Endothelial cell of umbilical vein (primary cell): ENCODE results near the gene SEMA4G. TPM values are rescaled to one million over a fixed set of nuclear protein-coding genes. Genes with fewer than 3 reads are reported as not detected.
A peak's percentile ranks its signal among the peaks of the same experiment; 100 is the strongest.

ENCODE experiments used
- BruUV-seq: library from RNA; stranded (reverse); fragments of 400-500 nt; replicated peaks from 2 replicates; lab custom pipeline; 2021; lab: Mats Ljungman, UMichigan
- CTCF ChIA-PET: fragments of 300-600, 350-600 bp; sonication (Branson Sonifier 250); formaldehyde crosslinking; loops from one replicate; lab custom pipeline; 2021; ENCODE audit warnings: antibody characterized with exemption, inconsistent platforms; lab: Charles Lee
- POLR2A ChIA-PET: fragments of 300-600, 350-600 bp; sonication (Branson Sonifier 250); formaldehyde crosslinking; loops from one replicate; lab custom pipeline; 2021; ENCODE audit warnings: antibody characterized with exemption, inconsistent platforms; lab: Charles Lee
- DNase-seq: peaks from one replicate; pipeline ENCODE4 v3.0.0-alpha.2; 2011; ENCODE audit warnings: low read depth, low spot score
- FAIRE-seq: peaks from 2 replicates; lab custom pipeline; 2011; peaks lifted over from hg19 to GRCh38; lab: Jason Lieb, UNC
- H2AFZ ChIP-seq: 2 replicates; pipeline ENCODE4 v1.6.0; 2012; ENCODE audit warnings: low read depth, low read length, control low read depth, inconsistent platforms
- H3K27ac ChIP-seq: 2 replicates; pipeline ENCODE4 v1.5.1; 2011; ENCODE audit warnings: low read depth, mild to moderate bottlenecking, control low read depth, low read length, moderate library complexity; ENCODE audit not compliant: insufficient read depth
- H3K27me3 ChIP-seq, 2 experiments: 2 replicates each; pipeline versions ENCODE4 v1.6.0 to v1.6.1; 2011; ENCODE audit warnings: low read length in 2 of 2, mixed read lengths in 1 of 2; ENCODE audit not compliant: control insufficient read depth in 2 of 2, insufficient read depth in 2 of 2
- H3K36me3 ChIP-seq, 2 experiments: 2 replicates in 1 of 2; 3 replicates in 1 of 2; pipeline ENCODE4 v1.5.1; 2011; ENCODE audit warnings: low read length in 2 of 2, mild to moderate bottlenecking in 1 of 2, moderate library complexity in 1 of 2; ENCODE audit not compliant: control insufficient read depth in 2 of 2, insufficient read depth in 2 of 2; ENCODE audit errors: extremely low read depth in 1 of 2
- H3K4me1 ChIP-seq: 3 replicates; pipeline ENCODE4 v1.5.1; 2011; ENCODE audit warnings: mild to moderate bottlenecking, low read length; ENCODE audit not compliant: control insufficient read depth, insufficient read depth; ENCODE audit errors: extremely low read depth
- H3K4me2 ChIP-seq: 2 replicates; pipeline ENCODE4 v1.6.1; 2011; ENCODE audit warnings: low read length, control low read depth, mixed read lengths; ENCODE audit not compliant: insufficient read depth
- H3K4me3 ChIP-seq, 3 experiments: fragments of 200-600 bp in 1 of 3; sonication (generic), shearing (Covaris generic) in 1 of 3; replicated peaks in 1 of 3; 2 replicates each; pipeline ENCODE4 v1.5.1; 2011 to 2016; ENCODE audit warnings: control low read depth in 3 of 3, low read length in 3 of 3, mild to moderate bottlenecking in 2 of 3, inconsistent platforms in 1 of 3, low read depth in 1 of 3, moderate library complexity in 1 of 3; ENCODE audit not compliant: insufficient read depth in 1 of 3
- H3K79me2 ChIP-seq: 2 replicates; pipeline ENCODE4 v1.6.0; 2012; ENCODE audit warnings: low read length, inconsistent platforms; ENCODE audit not compliant: control insufficient read depth, insufficient read depth
- H3K9ac ChIP-seq: replicated peaks from 2 replicates; pipeline ENCODE3; 2011; ENCODE audit warnings: low read length, control low read depth; ENCODE audit not compliant: insufficient read depth; ENCODE audit errors: extremely low read depth
- H3K9me1 ChIP-seq: replicated peaks from 3 replicates; pipeline ENCODE4 v1.6.0; 2011; ENCODE audit warnings: mild to moderate bottlenecking, low read length; ENCODE audit not compliant: control insufficient read depth, insufficient read depth; ENCODE audit errors: extremely low read depth
- H3K9me3 ChIP-seq: replicated peaks from 2 replicates; pipeline ENCODE4 v1.5.1; 2012; ENCODE audit warnings: low read length, inconsistent platforms; ENCODE audit not compliant: control insufficient read depth, insufficient read depth
- H4K20me1 ChIP-seq: replicated peaks from 2 replicates; pipeline ENCODE3; 2011; ENCODE audit warnings: mild to moderate bottlenecking, low read length; ENCODE audit not compliant: control insufficient read depth, insufficient read depth; ENCODE audit errors: extremely low read depth
- CTCF ChIP-seq, 2 donors: IDR thresholded peaks; 1 replicate in 1 of 2; 2 replicates in 1 of 2; pipeline ENCODE4 v1.5.1; 2011; ENCODE audit warnings: low read length in 2 of 2, mild to moderate bottlenecking in 2 of 2, moderate library complexity in 2 of 2, control low read depth in 1 of 2, inconsistent platforms in 1 of 2, low read depth in 1 of 2; ENCODE audit not compliant: insufficient read depth in 1 of 2; ENCODE audit errors: extremely low read depth in 1 of 2
- EZH2 ChIP-seq: IDR thresholded peaks from 2 replicates; pipeline ENCODE4 v1.6.1; 2012; ENCODE audit warnings: borderline replicate concordance, low read depth, mild to moderate bottlenecking, moderate library complexity, low read length, inconsistent platforms; ENCODE audit not compliant: severe bottlenecking
- JUN ChIP-seq: IDR thresholded peaks from 2 replicates; pipeline ENCODE4 v1.6.1; 2011; ENCODE audit warnings: borderline replicate concordance, low read depth; ENCODE audit not compliant: insufficient read length, insufficient read depth
- MYC ChIP-seq: IDR thresholded peaks from one replicate; pipeline ENCODE4 v1.6.1; 2011; ENCODE audit warnings: mild to moderate bottlenecking, low read depth, low read length
- POLR2A ChIP-seq: IDR thresholded peaks from 2 replicates; pipeline ENCODE4 v1.6.1; 2012; ENCODE audit warnings: low read depth, mild to moderate bottlenecking, control low read depth, low read length
- POLR2AphosphoS5 ChIP-seq: IDR thresholded peaks from 2 replicates; pipeline ENCODE4 v1.6.1; 2012; ENCODE audit warnings: low read depth, mild to moderate bottlenecking, control low read depth, low read length, moderate library complexity; ENCODE audit not compliant: insufficient read depth
- dilution Hi-C: fragments of 300-500 bp; cut with MboI; formaldehyde crosslinking; loops from one replicate; pipeline ENCODE4 v1.15.0; 2019; ENCODE audit warnings: low sequenced_read_pairs; ENCODE audit not compliant: extremely low pct_ligation_motif_present
- intact Hi-C: fragments of 100-400 bp; cut with micrococcal nuclease; formaldehyde crosslinking; loops from one replicate; pipeline ENCODE4 v1.10.0; 2022
- polyA plus RNA-seq, 4 experiments: library from polyadenylated mRNA; depleted of rRNA in 3 of 4; stranded (reverse) in 3 of 4; unstranded in 1 of 4; fragments of >200 nt; gene quantifications; 2 replicates each; pipeline versions ENCODE4 v1.2.1 to v1.2.3, GENCODE V29; 2011 to 2012; ENCODE audit warnings: missing spikeins in 1 of 4
- total RNA-seq: library from RNA; stranded (reverse); gene quantifications from 2 replicates; pipeline ENCODE4 v1.2.3, GENCODE V29; 2021

Gene SEMA4G
- total and polyA plus RNA-seq, 2 donors (not counting 3 experiments of a cell fraction or from before 2014, with no cell fraction given): 6.0 to 10.4 TPM

GRCh38 chr10:100996678-100997359 lies 27.5 kb downstream of the SEMA4G start:
- Histone ChIP-seq H4K20me1 (no peaks in the 10 kb centered on the region), H3K9me3 (no peaks in the 10 kb centered on the region), H3K27ac (no peak overlapping the region), H3K4me2 (peak overlapping the region; percentile 6), H2AFZ (peak overlapping the region; percentile 87), H3K36me3 (peaks cover 2 to 3% of the 10 kb centered on the region in 2 experiments), H3K27me3 (no peaks in the 10 kb centered on the region), H3K9me1 (no peaks in the 10 kb centered on the region), H3K9ac (peak overlapping the region; percentile 28), H3K4me1 (peaks cover 29% of the 10 kb centered on the region), H3K4me3 (peak overlapping the region; percentile 45 to 52 (median 49)), H3K79me2 (peaks cover 17% of the 10 kb centered on the region)
- FAIRE-seq (no peak), DNase-seq (no peak)
- no peak for TF ChIP-seq POLR2A
- TF ChIP-seq POLR2AphosphoS5: no peak
- TF ChIP-seq EZH2: no peak
- TF ChIP-seq MYC: no peak
- TF ChIP-seq CTCF (IDR thresholded peaks at IDR 0.05; ENCODE audit: extremely low read depth in 1 of 2, insufficient read depth in 1 of 2, low read depth in 1 of 2, low read length in 2 of 2): no peak
- TF ChIP-seq JUN: no peak
- ChIA-PET POLR2A (no interaction called here), CTCF (interaction anchor here (0.5 to 12.6 kb wide), 7 partner anchors 9 to 145 kb away, joined by 4 to 254 read pairs (median 15); partner anchors contain the start of genes MRPL43, PDZD7, SEMA4G and SFXN3)
- no TSS peak for BruUV-seq
- dilution Hi-C loops (no loop called here), intact Hi-C loops (no loop called here)
